Naive thymus-derived CD4-positive, alpha-beta T cell (primary cell): ENCODE results near the gene DDX1. TPM values are rescaled to one million over a fixed set of nuclear protein-coding genes. Genes with fewer than 3 reads are reported as not detected.

Experiments
- polyA plus RNA-seq, 2 donors: library from polyadenylated mRNA; unstranded; fragments of 300-500 nt; fragmentation: Illumina TruSeq; gene quantifications; one replicate each; pipeline ENCODE4 v1.2.3, GENCODE V29; 2021
- total RNA-seq, 6 experiments: library from RNA in 5 of 6; stranded (reverse) in 5 of 6; gene quantifications; 1 replicate in 5 of 6; 2 replicates in 1 of 6; pipeline ENCODE4 v1.2.3 and lab custom pipeline; 2021 to 2026

The DDX1 gene
- total and polyA plus RNA-seq, 7 experiments from 2014 or later, result 30.2 to 75.7 (median 58.0) TPM

Other genes with a start within 250 kb of the DDX1 start
- gene NBAS, start 30.5 kb upstream of the DDX1 start, total RNA-seq, result 10 to 100 TPM; 32.6 to 41.6 (median 36.4) TPM
- gene NBAS, start 30.5 kb upstream of the DDX1 start, polyA plus RNA-seq, result 10 to 100 TPM; 18.6 to 24.1 TPM